Neural progenitor cell (in vitro differentiated cells): ENCODE measurements around the gene MGAT1.
A peak's percentile ranks its signal among the peaks of the same experiment; 100 is the strongest.

Experiments
- CTCF ChIP-seq: fragments of 200-600 bp; sonication (generic); IDR thresholded peaks from 2 replicates; pipeline ENCODE4 v1.5.1; 2017; ENCODE audit warnings: antibody characterized with exemption, mild to moderate bottlenecking
- EZH2 ChIP-seq: fragments of 200-600 bp; sonication (generic); IDR thresholded peaks from 2 replicates; pipeline ENCODE4 v1.6.1; 2017; ENCODE audit warnings: antibody characterized with exemption, mild to moderate bottlenecking, moderate library complexity

GRCh38 chr5:180813420-180813819 lies 10.8 kb upstream of the MGAT1 start:
- peak; percentile 15 for TF ChIP-seq CTCF
- no peak for TF ChIP-seq EZH2
